Fibroblast of peridontal ligament (primary cell): ENCODE results near the gene IQSEC3.
"Not testable (repeated sequence)": the region's sequence is repeated elsewhere in the genome, so short reads cannot be mapped to it uniquely, and the experiment has no call there.

Source experiments
- DNase-seq: peaks from one replicate; pipeline ENCODE4 v3.0.0-alpha.2; 2010; ENCODE audit errors: extremely low read depth

Gene IQSEC3

GRCh38 chr12:214003-214741, 147.6 kb downstream of the IQSEC3 start, which contains the start of gene SLC6A12:
Gene SLC6A12, minus strand, starts transcription at chr12:214157. Its CDS starts 4,171 bp downstream, at chr12:209986.
- no peak for DNase-seq

GRCh38 chr12:215116-215515, 148.5 kb downstream of the IQSEC3 start:
- DNase-seq: no peak

GRCh38 chr12:217029-217428, 150.5 kb downstream of the IQSEC3 start:
- DNase-seq: not testable (repeated sequence)

GRCh38 chr12:218221-218620, 151.7 kb downstream of the IQSEC3 start:
- DNase-seq: no peak

- no peak for DNase-seq
These were observed 152.4 kb downstream of the IQSEC3 start for GRCh38 chr12:218728-219590.

- no peak for DNase-seq
These were observed 153.4 kb downstream of the IQSEC3 start for GRCh38 chr12:219891-220352.

- no peak for DNase-seq
These were observed 153.9 kb downstream of the IQSEC3 start for GRCh38 chr12:220491-220890.

- no peak for DNase-seq
These were observed 154.5 kb downstream of the IQSEC3 start for GRCh38 chr12:220946-221550.

- no peak for DNase-seq
These were observed 155.2 kb downstream of the IQSEC3 start for GRCh38 chr12:221736-222135.

GRCh38 chr12:223841-224240, 157.3 kb downstream of the IQSEC3 start:
- no peak for DNase-seq

GRCh38 chr12:224330-224729, 157.8 kb downstream of the IQSEC3 start:
- DNase-seq: no peak

GRCh38 chr12:225012-225411, 158.4 kb downstream of the IQSEC3 start:
- DNase-seq: no peak

GRCh38 chr12:226401-226800, 159.8 kb downstream of the IQSEC3 start:
- DNase-seq: no peak

- DNase-seq: no peak
These were observed 160.8 kb downstream of the IQSEC3 start for GRCh38 chr12:227286-227915.
